ENCODE measurements around the gene ARHGEF2. TPM values are rescaled to one million over a fixed set of nuclear protein-coding genes. Genes with fewer than 3 reads are reported as not detected.

The ARHGEF2 gene
- polyA plus RNA-seq, 3 donors, result 10.0 to 67.3 (median 60.8) TPM

DNA sequence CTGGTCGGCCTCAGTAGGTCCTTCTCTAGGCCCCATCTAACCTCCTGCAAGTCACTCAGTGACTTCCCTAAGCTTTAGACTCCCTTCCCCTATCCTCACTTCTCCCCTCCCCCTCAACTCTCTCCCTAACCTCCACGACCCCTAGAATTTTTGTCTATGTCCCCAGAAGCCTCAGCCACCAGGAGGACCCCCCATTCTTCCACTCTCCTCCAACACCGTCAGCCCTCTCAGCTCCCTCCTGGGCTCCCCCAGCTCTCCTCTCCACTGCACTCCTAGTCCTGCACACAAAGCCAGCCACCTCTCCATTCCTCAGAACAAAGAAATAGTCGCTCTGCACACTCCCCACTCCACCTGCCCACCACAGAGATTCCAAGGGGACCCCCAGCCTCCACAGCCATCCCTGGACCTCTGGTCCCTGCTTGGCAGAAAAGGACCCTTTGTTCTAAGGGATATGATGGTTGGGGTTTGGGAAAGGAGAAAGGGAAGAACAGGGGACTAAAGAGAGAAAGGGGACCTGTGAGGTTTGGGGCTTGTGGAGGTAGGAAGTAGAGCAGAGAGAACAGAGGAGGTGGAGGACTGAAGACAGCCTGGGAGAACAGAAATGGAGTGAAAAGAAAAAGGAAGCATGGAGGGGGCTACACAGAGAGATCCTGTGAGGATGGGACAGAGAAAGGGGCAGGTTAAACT, 2.8 kb downstream of the ARHGEF2 start:
- 17 to 39% (median 20%) methylated on average over 4 of the region's 4 CpGs for WGBS, 3 donors
- peak overlapping the region; percentile 48 for H3K27ac ChIP-seq (ENCODE audit: low read depth, low read length)

DNA sequence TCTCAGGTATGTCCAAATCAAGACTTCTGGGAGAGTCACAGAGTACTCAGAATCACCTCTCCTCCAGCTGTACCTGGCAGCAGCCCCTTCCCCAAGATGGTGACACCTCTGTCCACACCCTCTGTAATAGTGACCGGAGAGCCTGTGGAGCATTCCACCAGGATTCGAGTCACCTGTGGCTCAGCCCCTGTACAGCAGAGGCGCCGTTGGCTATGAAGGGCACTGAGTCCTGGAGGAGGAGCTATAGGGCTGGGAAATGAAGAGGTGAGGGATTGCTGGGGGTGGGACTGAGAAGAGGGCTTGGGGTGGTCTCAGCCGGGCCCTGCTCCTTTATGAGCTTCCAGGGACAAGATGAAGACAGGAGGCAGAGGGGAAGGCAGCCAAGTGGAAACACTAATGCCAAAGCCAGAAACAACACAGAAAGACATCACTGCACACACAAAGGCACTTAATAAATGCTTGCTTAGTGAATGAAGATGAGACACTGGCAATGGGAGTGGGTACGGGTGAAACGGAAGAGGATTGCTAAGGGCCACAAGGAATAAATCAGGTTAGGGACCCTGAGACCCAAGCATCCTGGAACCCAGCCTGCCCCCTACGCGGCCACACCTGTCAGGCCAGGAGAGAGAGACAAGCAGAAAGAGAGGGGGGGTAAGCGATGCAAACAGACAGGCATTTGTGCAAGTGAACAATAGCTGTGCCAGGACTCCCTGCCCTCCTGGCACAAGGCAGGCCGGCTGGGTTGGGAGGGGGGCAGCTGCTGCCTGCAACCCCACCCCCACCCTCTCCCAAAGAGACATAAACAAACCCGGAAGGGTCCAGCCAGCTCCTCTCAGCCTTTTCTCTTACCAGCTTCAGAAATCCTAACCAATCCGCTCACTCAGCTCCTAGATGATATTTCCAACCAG, 3.9 kb downstream of the ARHGEF2 start:
- 30 to 60% (median 30%) methylated on average over 13 of the region's 13 CpGs for WGBS, 3 donors
- peak overlapping the region; percentile 40 for H3K27ac ChIP-seq (ENCODE audit: low read depth, low read length)

DNA sequence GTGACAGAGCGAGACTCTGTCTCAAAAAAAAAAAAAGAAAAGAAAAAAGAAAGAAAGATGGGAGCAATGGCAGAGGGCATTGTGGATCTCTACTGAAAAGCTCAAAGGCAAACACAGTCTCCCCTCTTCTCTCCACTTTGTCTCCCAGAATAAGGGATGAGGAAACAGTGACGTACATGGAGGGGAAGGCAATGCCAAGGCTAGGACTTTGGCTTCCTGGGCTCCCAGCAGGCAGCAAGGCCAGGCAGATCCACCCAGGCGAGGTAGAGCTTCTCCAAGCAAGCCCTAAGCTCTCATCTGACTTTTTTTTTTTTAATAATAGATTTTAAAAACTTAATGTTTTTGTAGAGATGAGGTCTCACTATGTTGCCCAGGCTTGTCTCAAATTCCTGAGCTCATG, 4.6 kb downstream of the ARHGEF2 start:
- H3K27ac ChIP-seq (ENCODE audit: low read depth, low read length), result no peak overlapping the region
- WGBS, 3 donors, result 48 to 76% (median 58%) methylated on average over 3 of the region's 3 CpGs

DNA sequence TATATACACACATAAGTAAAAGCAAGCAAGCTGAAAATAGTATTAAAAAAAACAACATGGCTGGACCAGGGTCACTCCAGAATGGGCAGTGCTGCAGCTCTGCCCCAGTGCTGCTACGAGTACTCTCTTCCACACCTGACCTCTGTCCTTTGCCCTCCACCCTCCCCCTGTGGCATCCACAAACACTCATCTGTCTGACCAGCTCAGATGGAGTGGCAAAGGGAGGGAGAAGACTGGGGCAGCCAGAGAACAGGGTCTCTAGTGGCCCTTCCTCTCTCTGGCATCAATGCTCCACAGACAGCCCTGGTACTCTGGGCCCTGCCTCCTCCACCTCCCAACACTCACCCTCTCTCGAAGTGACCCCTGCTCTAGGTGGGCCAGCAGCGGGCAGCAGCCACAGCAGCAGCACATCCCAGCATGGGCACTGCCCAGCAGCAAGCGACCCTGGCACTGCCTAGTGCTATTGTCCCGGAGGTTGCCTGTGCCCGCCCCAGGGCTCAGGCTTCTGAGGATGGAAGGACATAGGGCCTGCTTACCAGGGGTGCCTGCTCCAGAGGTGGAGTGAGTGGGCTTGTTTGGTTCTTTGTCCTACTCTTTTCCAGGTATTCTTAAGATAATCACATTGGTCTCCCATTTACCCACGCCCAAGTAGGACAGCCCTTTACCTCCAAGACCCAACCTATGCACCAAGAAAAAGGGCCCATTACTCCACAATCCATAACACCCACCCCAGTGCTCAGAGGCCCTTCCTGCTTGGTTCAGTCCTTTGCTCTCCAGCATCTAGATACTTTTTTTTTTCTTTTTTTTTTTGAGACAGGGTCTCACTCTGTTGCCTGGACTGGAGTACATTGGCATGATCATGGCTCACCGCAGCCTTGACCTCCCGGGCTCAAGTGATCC, 6.2 kb downstream of the ARHGEF2 start:
- WGBS, 3 donors, result 72 to 92% (median 75%) methylated on average over 9 of the region's 9 CpGs
- H3K27ac ChIP-seq (ENCODE audit: low read depth, low read length), result no peak overlapping the region

DNA sequence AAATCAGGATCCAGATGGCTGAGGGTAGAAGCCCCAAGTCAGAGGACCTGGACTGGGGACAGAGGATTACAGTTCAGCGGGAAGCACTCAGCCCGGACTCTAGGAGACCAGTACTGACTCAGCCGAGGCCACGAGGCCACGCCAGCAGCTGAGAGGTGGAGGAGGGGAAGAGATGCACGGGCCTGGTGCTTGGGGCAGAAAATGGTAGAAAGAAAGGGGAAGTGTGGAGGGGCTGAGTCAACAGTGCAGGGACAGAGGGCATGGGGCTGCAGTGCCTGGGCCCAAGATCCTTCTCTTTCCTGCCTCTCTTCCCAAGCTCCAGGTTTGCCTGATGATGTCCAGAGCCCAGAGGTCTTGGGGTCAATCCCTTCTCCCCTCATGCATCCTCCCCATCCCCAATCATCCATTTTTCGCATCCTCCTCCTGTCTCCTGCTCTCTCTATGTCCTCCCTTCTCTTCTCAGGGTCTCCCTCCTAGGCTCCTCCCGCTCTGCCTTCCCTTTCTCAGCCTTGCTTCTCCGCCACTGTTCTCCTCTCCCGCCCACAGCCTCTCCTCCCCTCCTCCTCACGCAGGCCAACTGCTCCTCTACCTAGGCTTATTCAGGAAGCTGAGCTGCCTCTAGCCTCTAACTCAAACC, 7.7 kb downstream of the ARHGEF2 start:
- 12 to 57% (median 24%) methylated on average over 11 of the region's 11 CpGs for WGBS, 3 donors
- H3K27ac ChIP-seq (ENCODE audit: low read depth, low read length), result no peak overlapping the region

DNA sequence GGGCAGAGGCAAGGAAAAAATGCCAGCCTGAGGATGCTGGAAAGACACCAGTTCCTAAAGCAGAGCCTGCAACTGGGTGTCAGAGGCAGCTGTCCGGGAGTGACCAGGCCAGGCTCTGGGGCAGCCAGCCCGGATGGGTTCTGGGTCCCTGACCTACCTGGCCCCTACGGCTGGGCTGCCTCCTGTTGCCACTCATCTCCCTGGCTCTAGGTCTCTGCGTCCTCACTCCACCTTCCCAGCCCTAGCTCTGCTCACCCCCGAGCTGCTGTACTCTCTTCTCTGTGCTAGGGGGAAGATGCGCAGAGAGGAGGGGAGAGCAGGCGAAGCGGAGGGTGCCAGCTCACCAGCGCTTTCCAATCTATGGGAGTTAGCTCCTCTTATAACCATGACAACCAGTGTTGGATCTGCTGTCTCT, 9.0 kb downstream of the ARHGEF2 start:
- 72 to 90% (median 80%) methylated on average over 8 to 9 of the region's 9 CpGs for WGBS, 3 donors
- no peak overlapping the region for H3K27ac ChIP-seq (ENCODE audit: low read depth, low read length)

DNA sequence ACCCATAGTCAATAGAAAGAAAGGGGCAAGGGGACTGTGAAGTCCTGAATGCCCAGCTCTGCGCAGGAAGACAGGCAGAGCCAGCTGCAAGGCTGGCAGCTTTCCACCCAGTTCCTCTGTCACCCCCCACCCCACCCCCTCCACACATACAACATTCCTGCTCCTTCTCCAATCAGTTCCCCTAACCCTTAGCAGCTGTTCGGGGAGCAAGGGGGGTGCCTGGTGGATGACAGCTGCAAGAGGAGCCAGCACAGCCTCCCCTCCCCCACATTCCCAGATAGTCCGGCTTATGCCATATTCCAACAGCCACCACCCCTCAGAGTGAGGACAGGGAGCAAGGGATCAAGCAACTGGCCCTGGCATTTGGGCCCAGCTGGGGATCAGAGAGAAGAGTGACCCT, 9.7 kb downstream of the ARHGEF2 start:
- WGBS, 3 donors, result 39 to 47% (median 42%) methylated on average over 3 of the region's 3 CpGs
- H3K27ac ChIP-seq (ENCODE audit: low read depth, low read length), result peak overlapping the region; percentile 39

DNA sequence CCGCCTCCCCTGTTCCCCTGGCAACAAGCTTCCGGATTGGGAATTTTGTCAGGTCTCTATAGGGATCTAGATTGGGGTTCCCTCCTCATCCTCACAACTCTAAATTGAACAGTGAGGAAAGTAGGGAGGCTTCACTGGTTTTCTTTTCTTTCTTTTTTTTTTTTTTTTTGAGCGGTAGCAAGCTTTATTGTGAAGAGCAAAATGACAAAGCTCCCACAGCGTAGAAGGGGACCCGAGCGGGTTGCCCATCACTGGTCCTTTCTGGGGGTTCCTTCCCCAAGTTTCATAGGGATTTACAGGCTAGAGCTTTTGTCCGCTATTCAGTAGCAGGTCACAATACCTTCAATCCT, 10.3 kb downstream of the ARHGEF2 start:
- 60 to 87% (median 63%) methylated on average over 7 of the region's 7 CpGs for WGBS, 3 donors
- no peak overlapping the region for H3K27ac ChIP-seq (ENCODE audit: low read depth, low read length)

DNA sequence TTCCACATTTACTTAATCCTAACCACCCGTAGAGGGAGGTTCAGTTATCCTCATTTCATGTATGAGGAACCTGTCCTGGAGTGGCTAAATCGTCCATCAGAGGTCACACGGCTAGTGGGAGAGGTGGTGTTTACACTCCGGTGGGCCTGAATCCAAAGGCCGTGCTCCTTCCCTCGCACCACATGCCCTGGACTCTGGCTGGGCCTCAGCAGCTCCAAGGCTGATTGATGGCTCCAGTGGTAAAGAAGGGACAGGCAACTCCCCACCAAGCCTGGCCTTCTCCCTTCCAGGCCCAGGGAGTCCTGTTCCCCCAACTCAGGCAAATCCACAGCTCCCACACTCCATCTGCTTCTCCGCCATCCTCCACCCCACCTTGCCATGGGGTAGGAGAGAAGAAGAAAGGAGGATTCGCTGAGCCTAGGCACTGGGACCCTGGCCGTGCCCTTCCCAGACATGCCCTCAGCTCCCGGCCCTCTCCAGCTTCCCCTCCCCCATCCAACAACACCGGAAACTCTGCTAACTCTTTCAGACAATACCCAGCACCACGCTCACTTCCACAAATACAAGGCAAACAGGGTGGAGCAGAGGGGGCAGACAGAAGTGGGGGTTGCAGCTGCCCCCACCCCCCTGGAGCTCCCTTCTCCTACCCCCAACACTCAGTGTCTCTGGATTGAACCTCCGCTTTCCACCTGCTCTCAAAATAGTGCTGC, 10.9 kb downstream of the ARHGEF2 start:
- peak overlapping the region; percentile 19 for H3K27ac ChIP-seq (ENCODE audit: low read depth, low read length)
- 23 to 61% (median 23%) methylated on average over 13 of the region's 13 CpGs for WGBS, 3 donors

DNA sequence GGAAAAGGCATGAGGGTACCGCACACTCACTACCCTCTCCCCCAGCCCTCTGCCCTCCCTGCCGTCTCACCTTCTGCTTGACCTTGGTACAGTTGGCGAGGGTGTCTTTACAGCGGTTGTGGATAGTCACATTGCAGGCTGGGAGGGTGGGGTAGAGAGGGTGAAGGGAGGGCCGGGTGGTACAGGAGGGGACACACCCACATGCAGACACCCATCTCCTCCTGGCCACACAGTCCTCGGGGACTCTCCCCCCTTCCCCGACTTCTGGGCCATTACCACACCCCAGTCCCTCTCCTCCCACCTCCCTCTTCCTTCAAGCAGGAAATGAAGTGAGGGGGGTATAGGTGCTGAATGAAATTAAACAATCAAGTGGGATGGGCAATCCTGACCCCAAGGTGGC, 11.6 kb downstream of the ARHGEF2 start:
- no peak overlapping the region for H3K27ac ChIP-seq (ENCODE audit: low read depth, low read length)

DNA sequence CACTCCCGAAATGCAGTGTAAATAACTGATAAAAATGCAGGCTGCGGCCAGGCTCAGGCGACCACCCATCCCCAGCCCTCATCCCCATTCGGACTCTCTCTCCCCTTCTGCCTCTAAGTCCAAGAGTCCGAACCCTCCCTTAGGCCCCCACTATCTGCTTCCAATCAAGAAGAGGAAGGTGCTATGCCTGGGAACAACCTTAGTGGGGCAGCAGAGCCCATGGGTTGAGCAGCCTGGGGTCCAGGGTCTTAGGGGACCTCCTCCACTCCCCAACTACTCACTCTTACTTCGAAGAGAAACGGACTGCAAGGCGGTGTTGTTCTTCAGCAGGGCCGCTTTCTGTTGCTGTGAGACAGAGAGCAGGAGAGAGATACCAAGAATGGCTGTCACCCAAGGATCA, 12.2 kb downstream of the ARHGEF2 start:
- WGBS, 3 donors, result 77 to 85% (median 80%) methylated on average over 8 to 9 of the region's 9 CpGs
- H3K27ac ChIP-seq (ENCODE audit: low read depth, low read length), result no peak overlapping the region

More for the DNA sequence above, 11.6 kb downstream of the ARHGEF2 start:
- 37 to 60% (median 59%) methylated on average over 7 of the region's 7 CpGs for WGBS, 3 donors

DNA sequence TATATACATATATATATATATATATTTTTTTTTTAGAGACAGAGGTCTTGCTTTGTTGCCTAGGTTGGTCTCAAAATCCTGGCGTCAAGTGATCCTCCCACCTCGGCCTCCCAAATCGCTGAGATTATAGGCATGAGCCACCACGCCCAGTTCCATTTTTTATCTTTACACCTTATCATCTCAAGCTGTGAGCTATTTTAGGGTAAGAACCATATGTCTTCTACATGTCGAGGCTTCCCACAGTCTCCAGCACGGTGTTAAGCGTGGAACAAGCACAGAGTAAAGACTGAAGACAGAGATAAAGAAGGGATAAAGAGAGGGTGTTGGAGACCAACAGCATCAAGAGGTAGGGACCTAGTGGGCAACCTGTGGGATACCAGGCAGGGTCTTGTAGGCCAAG, 14.2 kb downstream of the ARHGEF2 start:
- no peak overlapping the region for H3K27ac ChIP-seq (ENCODE audit: low read depth, low read length)
- 83 to 87% (median 84%) methylated on average over 7 of the region's 7 CpGs for WGBS, 3 donors

DNA sequence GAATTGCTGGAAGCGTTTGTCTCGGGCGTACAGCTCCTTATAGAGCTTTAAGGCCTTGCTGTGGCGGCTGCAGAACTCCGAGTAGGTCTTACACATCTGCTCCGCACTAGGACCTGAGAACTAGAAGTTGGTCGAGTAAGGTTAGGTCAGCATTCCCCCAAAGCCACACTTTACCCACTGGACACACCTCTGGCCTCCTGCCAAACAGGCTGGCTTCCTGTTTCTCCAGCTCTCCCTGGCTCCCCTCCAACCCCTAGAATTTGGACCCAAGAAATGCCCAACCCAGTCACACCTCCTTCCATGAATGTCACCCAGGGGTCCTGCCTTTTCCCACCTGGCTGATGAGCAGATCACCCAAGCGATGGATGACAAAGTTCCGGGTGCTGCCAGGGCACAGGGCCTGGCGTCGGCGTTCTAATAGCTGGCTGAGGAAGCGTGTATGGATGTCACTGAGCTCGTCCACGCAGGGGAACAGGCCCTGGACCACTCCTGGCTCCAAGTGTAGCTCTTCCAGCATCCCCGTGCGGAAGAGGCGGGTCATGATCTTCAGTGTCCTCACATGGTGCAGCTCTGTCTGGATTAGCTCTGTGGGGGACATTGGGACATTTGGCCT, 15.6 kb downstream of the ARHGEF2 start:
- no peak overlapping the region for H3K27ac ChIP-seq (ENCODE audit: low read depth, low read length)
- 57 to 83% (median 61%) methylated on average over 18 of the region's 18 CpGs for WGBS, 3 donors

DNA sequence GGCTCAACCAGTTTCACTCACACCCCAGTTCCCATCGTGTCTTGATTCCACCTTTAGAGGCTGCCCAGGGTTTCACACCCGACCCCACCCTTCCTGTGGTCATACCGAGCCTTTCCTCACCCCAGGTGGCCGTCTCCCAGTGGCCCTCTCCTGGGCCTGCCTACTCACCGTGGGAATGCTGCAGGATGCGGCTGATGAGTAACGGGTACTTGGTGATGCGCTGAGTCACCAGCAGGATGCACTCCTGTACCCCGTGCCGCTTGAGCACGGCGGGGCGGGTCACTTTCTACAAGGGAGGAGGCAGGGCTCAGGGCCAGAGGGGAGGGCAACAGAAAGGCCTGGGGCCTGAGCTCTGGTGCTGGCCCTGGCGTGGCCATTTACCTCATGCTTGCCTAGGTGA, 16.4 kb downstream of the ARHGEF2 start:
- WGBS, 3 donors, result 29 to 68% (median 31%) methylated on average over 14 of the region's 14 CpGs
- no peak overlapping the region for H3K27ac ChIP-seq (ENCODE audit: low read depth, low read length)

DNA sequence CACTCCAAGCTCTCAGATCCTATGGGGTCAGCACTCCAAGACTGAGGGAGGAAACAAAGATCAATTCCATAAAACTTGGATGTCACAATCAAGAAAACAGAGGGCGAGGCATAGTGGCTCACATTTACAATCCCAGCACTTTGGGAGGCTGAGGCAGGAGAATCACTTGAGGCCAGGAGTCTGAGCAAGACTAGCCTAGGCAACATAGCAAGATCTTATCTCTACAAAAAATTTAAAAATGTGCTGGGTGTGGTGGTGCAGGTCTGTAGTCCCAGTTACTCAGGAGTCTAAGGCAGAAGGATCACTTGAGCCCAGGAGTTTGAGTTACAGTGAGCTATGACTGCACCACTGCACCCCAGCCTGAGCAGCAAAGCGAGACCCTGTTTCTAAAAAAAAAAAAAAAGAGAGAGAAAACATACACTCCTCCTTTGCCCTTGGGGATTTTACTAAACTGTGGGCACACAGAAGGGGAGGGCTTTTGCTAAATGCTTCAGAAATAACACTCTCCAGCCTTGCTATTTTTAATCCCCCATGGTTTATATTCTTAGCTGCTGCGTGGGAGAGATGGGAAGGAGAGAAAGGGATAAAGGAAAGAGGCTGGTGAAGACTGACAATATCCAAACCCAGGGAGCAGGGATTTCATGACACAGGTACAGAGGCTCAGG, 18.1 kb downstream of the ARHGEF2 start:
- H3K27ac ChIP-seq (ENCODE audit: low read depth, low read length), result no peak overlapping the region
- WGBS, 3 donors, result 75 to 88% (median 87%) methylated on average over 3 of the region's 3 CpGs

DNA sequence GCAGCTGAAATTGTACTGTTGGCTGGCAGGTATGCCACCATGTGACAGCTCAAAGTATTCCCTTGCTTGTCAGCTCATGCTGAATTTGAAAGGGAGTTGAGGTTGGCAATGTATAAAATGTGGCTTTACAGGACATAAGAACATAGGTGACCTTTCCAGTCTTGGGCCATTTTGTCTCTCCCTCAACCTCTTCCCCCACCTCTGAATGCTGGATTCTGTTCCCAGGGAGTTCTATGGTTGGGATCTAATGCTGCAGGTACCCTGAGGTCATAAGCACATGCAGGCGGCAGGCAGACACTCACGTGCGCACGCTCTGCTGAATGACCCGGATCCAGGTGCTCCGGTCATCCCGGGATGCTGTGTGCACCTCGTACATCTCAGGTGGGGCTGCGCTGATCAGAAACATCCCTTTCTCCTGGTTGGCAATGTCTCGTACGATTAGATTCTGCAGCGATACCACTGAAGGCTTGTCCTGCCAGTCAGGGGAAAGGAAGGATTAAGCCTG, 20.9 kb downstream of the ARHGEF2 start:
- no peak overlapping the region for H3K27ac ChIP-seq (ENCODE audit: low read depth, low read length)
- WGBS, 3 donors, result 91 to 93% (median 91%) methylated on average over 12 of the region's 12 CpGs

DNA sequence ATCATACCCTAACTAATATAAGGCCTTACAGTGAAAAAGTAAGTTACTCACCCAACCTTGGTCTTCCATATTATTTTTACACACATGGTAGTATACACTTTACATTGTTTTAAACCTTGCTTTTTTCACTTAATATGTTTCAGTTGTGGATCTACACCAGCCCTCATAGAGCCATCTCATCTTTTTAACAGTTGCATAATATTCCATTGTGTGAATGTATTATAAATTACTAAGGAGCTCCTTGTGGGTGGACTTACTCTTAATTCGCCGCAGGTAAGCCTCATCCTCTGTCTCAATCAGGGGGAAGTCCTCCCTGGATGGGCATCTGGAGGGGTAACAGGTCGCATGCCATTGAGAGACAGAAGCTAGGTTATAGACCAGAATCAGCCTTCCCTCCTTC, 23.7 kb downstream of the ARHGEF2 start:
- H3K27ac ChIP-seq (ENCODE audit: low read depth, low read length), result no peak overlapping the region
- 96 to 100% (median 100%) methylated on average over 3 of the region's 3 CpGs for WGBS, 3 donors

Measured in adipose tissue (tissue), 3 donors.